CD8-positive, alpha-beta memory T cell (primary cell): ENCODE measurements around the gene RRP36. TPM values are rescaled to one million over a fixed set of nuclear protein-coding genes. Genes with fewer than 3 reads are reported as not detected.
"Not testable (repeated sequence)": the region's sequence is repeated elsewhere in the genome, so short reads cannot be mapped to it uniquely, and the experiment has no call there.

Experiments
- CTCF ChIA-PET: fragments of 350-600 bp; sonication (Branson Sonifier 250); formaldehyde crosslinking; loops from one replicate; lab custom pipeline; 2021; ENCODE audit warnings: antibody characterized with exemption; lab: Charles Lee
- POLR2A ChIA-PET: fragments of 350-600 bp; sonication (Branson Sonifier 250); formaldehyde crosslinking; loops from one replicate; lab custom pipeline; 2021; ENCODE audit warnings: antibody characterized with exemption; lab: Charles Lee
- DNase-seq, 5 donors: peaks; one replicate each; pipeline versions ENCODE4 v3.0.0 to v3.0.0-alpha.2; 2020 to 2022; ENCODE audit warnings: mixed read lengths in 1 of 5
- H3K27ac ChIP-seq: one replicate; pipeline ENCODE4 v1.7.0; 2013; ENCODE audit warnings: low read depth, mild to moderate bottlenecking, low read length, moderate library complexity
- H3K27me3 ChIP-seq: 2 replicates; pipeline ENCODE4 v1.7.0; 2013; ENCODE audit warnings: low read length, mild to moderate bottlenecking; ENCODE audit not compliant: insufficient read depth, poor library complexity, severe bottlenecking
- H3K36me3 ChIP-seq: 2 replicates; pipeline ENCODE4 v1.7.0; 2013; ENCODE audit warnings: mild to moderate bottlenecking, low read length, moderate library complexity; ENCODE audit not compliant: insufficient read depth
- H3K4me1 ChIP-seq: 2 replicates; pipeline ENCODE4 v1.7.0; 2013; ENCODE audit warnings: mild to moderate bottlenecking, low read length, moderate library complexity; ENCODE audit not compliant: insufficient read depth
- H3K4me3 ChIP-seq: 2 replicates; pipeline ENCODE4 v1.7.0; 2013; ENCODE audit warnings: mild to moderate bottlenecking, low read length
- H3K9me3 ChIP-seq: 2 replicates; pipeline ENCODE4 v1.7.0; 2013; ENCODE audit warnings: mild to moderate bottlenecking, low read length
- H3K27ac Mint-ChIP-seq, 8 donors: one replicate each; pipeline ENCODE4 v1.8.0; 2020 to 2021; ENCODE audit warnings: mixed read lengths in 8 of 8, mild to moderate bottlenecking in 6 of 8, inconsistent platforms in 3 of 8, moderate library complexity in 3 of 8
- H3K27me3 Mint-ChIP-seq, 2 donors: one replicate each; pipeline ENCODE4 v1.8.0; 2020 to 2021; ENCODE audit warnings: mixed read lengths in 2 of 2, mild to moderate bottlenecking in 1 of 2, moderate library complexity in 1 of 2
- H3K36me3 Mint-ChIP-seq, 3 donors: one replicate each; pipeline ENCODE4 v1.8.0; 2020 to 2021; ENCODE audit warnings: mixed read lengths in 3 of 3, inconsistent platforms in 1 of 3, mild to moderate bottlenecking in 1 of 3
- H3K4me1 Mint-ChIP-seq, 3 donors: one replicate each; pipeline ENCODE4 v1.8.0; 2020 to 2021; ENCODE audit warnings: mixed read lengths in 3 of 3, inconsistent platforms in 1 of 3, mild to moderate bottlenecking in 1 of 3
- H3K4me3 Mint-ChIP-seq, 7 donors: one replicate each; pipeline ENCODE4 v1.8.0; 2020 to 2021; ENCODE audit warnings: mixed read lengths in 7 of 7, mild to moderate bottlenecking in 6 of 7, moderate library complexity in 4 of 7, inconsistent platforms in 2 of 7
- H3K9me3 Mint-ChIP-seq, 5 donors: one replicate each; pipeline ENCODE4 v1.8.0; 2020 to 2022; ENCODE audit warnings: mixed read lengths in 5 of 5, mild to moderate bottlenecking in 3 of 5, moderate library complexity in 2 of 5, inconsistent platforms in 1 of 5
- polyA plus RNA-seq: library from polyadenylated mRNA; unstranded; fragments of 300-500 nt; fragmentation: Illumina TruSeq; gene quantifications from one replicate; pipeline ENCODE4 v1.2.3, GENCODE V29; 2021
- total RNA-seq, 2 experiments: library from RNA; stranded (reverse); gene quantifications; one replicate each; pipeline ENCODE4 v1.2.3, GENCODE V29; 2021

Gene RRP36
- total and polyA plus RNA-seq, 3 experiments from 2014 or later, result 86.2 to 120 (median 114) TPM

- Mint-ChIP-seq H3K27me3 (peaks cover 0 to 2% of the 10 kb centered on the region in 2 donors), H3K4me1 (peaks cover 47 to 69% (median 49%) of the 10 kb centered on the region in 3 donors), H3K9me3 (no peaks in the 10 kb centered on the region), H3K27ac (peak overlapping the region in 1 of 8 donors; percentile 34), H3K36me3 (peaks cover 0 to 55% (median 2%) of the 10 kb centered on the region in 3 donors), H3K4me3 (no peak overlapping the region)
- peaks cover 31% of the 10 kb centered on the region for H3K4me1 ChIP-seq
- peaks cover 15% of the 10 kb centered on the region for H3K36me3 ChIP-seq
- no peak overlapping the region for H3K27ac ChIP-seq
- H3K4me3 ChIP-seq, result no peak overlapping the region
- ChIA-PET CTCF (no interaction called here), POLR2A (no interaction called here)
- no peaks in the 10 kb centered on the region for H3K27me3 ChIP-seq
- H3K9me3 ChIP-seq, result no peaks in the 10 kb centered on the region
- no peak for DNase-seq
These were observed 31.5 kb upstream of the RRP36 start for GRCh38 chr6:42989923-42990322.

DNA sequence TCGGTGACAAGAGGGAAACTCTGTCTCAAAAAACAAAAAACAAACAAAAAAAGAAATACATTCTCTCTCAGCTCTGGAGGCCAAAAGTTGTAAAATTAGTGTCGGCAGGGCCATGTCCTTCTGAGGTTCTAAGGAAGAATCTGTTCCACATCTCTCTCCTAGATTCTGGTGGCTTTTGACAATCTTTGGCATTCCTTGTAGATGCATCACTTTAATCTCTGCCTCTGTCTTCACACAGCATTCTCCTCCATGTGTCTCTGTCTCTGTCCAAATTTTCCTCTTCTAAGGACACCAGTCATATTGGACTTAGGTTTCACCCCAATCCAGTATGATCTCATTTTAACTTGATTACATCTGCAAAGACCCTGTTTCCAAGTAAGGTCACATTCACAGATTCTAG is 28.0 kb upstream of the RRP36 start:
- H3K4me1 ChIP-seq, result no peaks in the 10 kb centered on the region
- H3K27me3 Mint-ChIP-seq, result peaks cover 0 to 1% of the 10 kb centered on the region in 2 donors

GRCh38 chr6:42996513-42996912 is 24.9 kb upstream of the RRP36 start:
- H3K4me1 ChIP-seq, result no peaks in the 10 kb centered on the region
- H3K4me3 ChIP-seq, result no peak overlapping the region
- ChIA-PET CTCF (interaction anchor here (1.2 to 1.9 kb wide), 2 partner anchors 17 to 147 kb away, joined by 3 to 5 read pairs; partner anchors contain the start of gene PEX6), POLR2A (no interaction called here)
- H3K36me3 Mint-ChIP-seq, result peaks cover 0 to 23% (median 2%) of the 10 kb centered on the region in 3 donors
- H3K36me3 ChIP-seq, result peaks cover 3% of the 10 kb centered on the region
- peaks cover 10 to 22% (median 12%) of the 10 kb centered on the region in 3 donors for H3K4me1 Mint-ChIP-seq
- no peak overlapping the region for H3K27ac ChIP-seq
- no peaks in the 10 kb centered on the region for H3K27me3 Mint-ChIP-seq
- H3K27me3 ChIP-seq, result no peaks in the 10 kb centered on the region
- H3K27ac Mint-ChIP-seq, result peak overlapping the region in 4 of 8 donors; percentile 1 to 45 (median 38)
- no peak overlapping the region for H3K4me3 Mint-ChIP-seq
- no peak for DNase-seq
- no peaks in the 10 kb centered on the region for H3K9me3 Mint-ChIP-seq
- H3K9me3 ChIP-seq, result no peaks in the 10 kb centered on the region

More for the DNA sequence above, 28.0 kb upstream of the RRP36 start:
- Mint-ChIP-seq H3K4me3 (no peak overlapping the region), H3K27ac (peak overlapping the region in 3 of 8 donors; percentile 2 to 71 (median 56)), H3K9me3 (no peaks in the 10 kb centered on the region), H3K36me3 (peaks cover 0 to 45% (median 2%) of the 10 kb centered on the region in 3 donors), H3K4me1 (peaks cover 19 to 42% (median 19%) of the 10 kb centered on the region in 3 donors)
- CTCF ChIA-PET, result no interaction called here
- Histone ChIP-seq H3K27ac (no peak overlapping the region), H3K4me3 (no peak overlapping the region), H3K36me3 (peaks cover 10% of the 10 kb centered on the region), H3K9me3 (no peaks in the 10 kb centered on the region), H3K27me3 (no peaks in the 10 kb centered on the region)
- DNase-seq, result no peak
- POLR2A ChIA-PET, result no interaction called here

GRCh38 chr6:42998205-42998604 is 23.2 kb upstream of the RRP36 start:
- not testable (repeated sequence) for H3K9me3 Mint-ChIP-seq

DNA sequence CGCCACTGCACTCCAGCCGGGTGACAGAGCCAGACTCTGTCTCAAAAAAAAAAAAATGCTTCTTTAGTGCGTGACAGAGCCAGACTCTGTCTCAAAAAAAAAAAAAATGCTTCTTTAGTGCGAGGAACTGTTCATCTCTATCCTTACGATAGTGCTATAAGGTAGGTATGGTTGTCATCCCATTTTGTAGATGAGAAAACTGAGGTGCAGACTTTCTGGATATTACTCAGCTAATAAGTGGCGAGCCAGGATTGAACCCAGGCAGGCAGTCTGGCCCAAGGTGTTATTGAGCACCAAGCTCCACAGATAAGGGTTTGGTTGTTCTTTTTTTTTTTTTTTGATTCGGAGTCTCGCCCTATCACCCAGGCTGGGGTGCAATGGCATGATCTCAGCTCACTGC is 19.6 kb upstream of the RRP36 start:
- CTCF ChIA-PET, result no interaction called here
- Mint-ChIP-seq H3K27ac (no peak overlapping the region), H3K4me1 (peaks cover 0 to 9% (median 3%) of the 10 kb centered on the region in 3 donors), H3K36me3 (peaks cover 0 to 27% (median 3%) of the 10 kb centered on the region in 3 donors), H3K27me3 (no peaks in the 10 kb centered on the region), H3K4me3 (no peak overlapping the region), H3K9me3 (no peaks in the 10 kb centered on the region)
- Histone ChIP-seq H3K9me3 (no peaks in the 10 kb centered on the region), H3K27me3 (no peaks in the 10 kb centered on the region), H3K4me1 (no peaks in the 10 kb centered on the region), H3K4me3 (no peak overlapping the region), H3K27ac (no peak overlapping the region), H3K36me3 (peaks cover 5% of the 10 kb centered on the region)
- POLR2A ChIA-PET, result no interaction called here
- DNase-seq, result no peak

More at GRCh38 chr6:42998205-42998604, 23.2 kb upstream of the RRP36 start:
- DNase-seq, CTCF ChIA-PET, H3K36me3 ChIP-seq, H3K4me3 Mint-ChIP-seq, H3K9me3 ChIP-seq, H3K27me3 ChIP-seq, H3K4me1 ChIP-seq, H3K27me3 Mint-ChIP-seq, POLR2A ChIA-PET, H3K27ac ChIP-seq, H3K27ac Mint-ChIP-seq, H3K4me3 ChIP-seq: not testable (repeated sequence)
- Mint-ChIP-seq H3K36me3 (peaks cover 0 to 24% (median 2%) of the 10 kb centered on the region in 3 donors), H3K4me1 (peaks cover 10 to 19% (median 10%) of the 10 kb centered on the region in 3 donors)

DNA sequence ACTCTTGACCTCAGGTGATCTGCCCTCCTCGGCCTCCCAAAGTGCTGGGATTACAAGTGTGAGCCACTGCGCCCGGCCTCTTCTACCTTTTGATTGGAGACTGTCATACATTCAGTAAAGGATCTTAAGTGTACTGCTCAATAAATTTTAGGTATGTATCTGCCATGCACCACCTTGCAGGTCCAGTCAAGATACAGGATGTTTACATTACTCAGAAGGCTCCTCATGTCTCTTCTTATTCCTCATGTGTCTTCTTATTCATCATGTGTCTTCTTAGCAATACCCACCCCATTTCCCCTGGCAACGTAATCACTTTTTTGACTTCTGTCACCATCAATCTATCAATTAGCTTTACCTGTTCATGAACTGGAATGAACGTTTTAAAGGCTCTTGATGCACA is 15.6 kb upstream of the RRP36 start:
- ChIA-PET CTCF (interaction anchor here (0.6 to 1.3 kb wide), 2 partner anchors 138 to 228 kb away, joined by 3 to 4 read pairs; no protein-coding TSS in a partner anchor), POLR2A (interaction anchor here (0.6 kb wide), 1 partner anchor 76 kb away, joined by 3 read pairs; the partner anchor contains the start of gene CNPY3)
- Mint-ChIP-seq H3K27ac (peak overlapping the region in 2 of 8 donors; percentile 54 to 61), H3K9me3 (no peaks in the 10 kb centered on the region), H3K36me3 (peaks cover 0 to 59% (median 7%) of the 10 kb centered on the region in 3 donors), H3K4me3 (no peak overlapping the region), H3K27me3 (no peaks in the 10 kb centered on the region), H3K4me1 (peaks cover 0 to 8% (median 1%) of the 10 kb centered on the region in 3 donors)
- H3K4me3 ChIP-seq, result no peak overlapping the region
- H3K4me1 ChIP-seq, result no peaks in the 10 kb centered on the region
- H3K9me3 ChIP-seq, result no peaks in the 10 kb centered on the region
- H3K36me3 ChIP-seq, result peaks cover 39% of the 10 kb centered on the region
- no peak overlapping the region for H3K27ac ChIP-seq
- H3K27me3 ChIP-seq, result no peaks in the 10 kb centered on the region
- DNase-seq, result no peak

- H3K36me3 ChIP-seq, result peaks cover 39% of the 10 kb centered on the region
- no peak overlapping the region for H3K27ac Mint-ChIP-seq
These were observed 15.2 kb upstream of the RRP36 start for GRCh38 chr6:43006251-43006650.

GRCh38 chr6:43007126-43007525 is 14.3 kb upstream of the RRP36 start:
- no peak overlapping the region for H3K4me3 ChIP-seq
- ChIA-PET CTCF (interaction anchor here (1.3 kb wide), 1 partner anchor 137 kb away, joined by 4 read pairs; no protein-coding TSS in a partner anchor), POLR2A (no interaction called here)
- H3K27me3 Mint-ChIP-seq, result no peaks in the 10 kb centered on the region
- H3K4me3 Mint-ChIP-seq, result no peak overlapping the region
- H3K27ac ChIP-seq, result no peak overlapping the region
- peak overlapping the region in 1 of 8 donors; percentile 72 for H3K27ac Mint-ChIP-seq
- DNase-seq, result no peak
- H3K4me1 ChIP-seq, result no peaks in the 10 kb centered on the region
- H3K9me3 ChIP-seq, result no peaks in the 10 kb centered on the region
- peaks cover 7 to 16% (median 8%) of the 10 kb centered on the region in 3 donors for H3K4me1 Mint-ChIP-seq
- H3K36me3 Mint-ChIP-seq, result peaks cover 0 to 71% (median 7%) of the 10 kb centered on the region in 3 donors
- H3K36me3 ChIP-seq, result peaks cover 44% of the 10 kb centered on the region
- H3K27me3 ChIP-seq, result no peaks in the 10 kb centered on the region
- no peaks in the 10 kb centered on the region for H3K9me3 Mint-ChIP-seq

More at GRCh38 chr6:43006251-43006650, 15.2 kb upstream of the RRP36 start:
- no peak for DNase-seq
- H3K4me1 ChIP-seq, result no peaks in the 10 kb centered on the region
- Mint-ChIP-seq H3K27me3 (no peaks in the 10 kb centered on the region), H3K36me3 (peaks cover 0 to 63% (median 7%) of the 10 kb centered on the region in 3 donors), H3K4me3 (no peak overlapping the region), H3K9me3 (no peaks in the 10 kb centered on the region), H3K4me1 (peaks cover 0 to 8% (median 1%) of the 10 kb centered on the region in 3 donors)
- H3K4me3 ChIP-seq, result no peak overlapping the region
- CTCF ChIA-PET, result interaction anchor here (1.3 kb wide), 1 partner anchor 138 kb away, joined by 4 read pairs; no protein-coding TSS in a partner anchor
- POLR2A ChIA-PET, result interaction anchor here (0.6 kb wide), 1 partner anchor 77 kb away, joined by 3 read pairs; the partner anchor contains the start of gene CNPY3
- H3K27ac ChIP-seq, result no peak overlapping the region
- no peaks in the 10 kb centered on the region for H3K9me3 ChIP-seq
- H3K27me3 ChIP-seq, result no peaks in the 10 kb centered on the region
